GM12874 (cell line): Measurements from ENCODE around the gene TCERG1L.

Experiments used
- CTCF ChIP-seq: IDR thresholded peaks from 2 replicates; pipeline ENCODE4 v1.5.1; 2011; ENCODE audit warnings: low read depth, mild to moderate bottlenecking, control low read depth, low read length, moderate library complexity; ENCODE audit not compliant: insufficient read depth

TCERG1L gene

GRCh38 chr10:131144196-131144595 lies 167.3 kb downstream of the TCERG1L start:
- no peak for TF ChIP-seq CTCF

GRCh38 chr10:131143425-131144165 lies 167.9 kb downstream of the TCERG1L start:
- TF ChIP-seq CTCF: no peak

GRCh38 chr10:131142517-131143380 lies 168.8 kb downstream of the TCERG1L start:
- no peak for TF ChIP-seq CTCF

- TF ChIP-seq CTCF: no peak
These were observed 169.6 kb downstream of the TCERG1L start for GRCh38 chr10:131141645-131142516.

GRCh38 chr10:131141207-131141606 lies 170.3 kb downstream of the TCERG1L start:
- TF ChIP-seq CTCF: no peak

- no peak for TF ChIP-seq CTCF
These were observed 170.9 kb downstream of the TCERG1L start for GRCh38 chr10:131140606-131141005.

- TF ChIP-seq CTCF: no peak
These were observed 174.3 kb downstream of the TCERG1L start for GRCh38 chr10:131137223-131137622.
